ENCODE results near the gene TBPL1. TPM values are rescaled to one million over a fixed set of nuclear protein-coding genes. Genes with fewer than 3 reads are reported as not detected.
A peak's percentile ranks its signal among the peaks of the same experiment; 100 is the strongest.

Gene TBPL1
- total and polyA plus RNA-seq, 9 of the 15 experiments (the other 6 are each of a cell fraction or from before 2014, with no cell fraction given): 78.1 to 152 (median 107) TPM

- in situ Hi-C loops (cut with MboI) (no loop called here), intact Hi-C loops (cut with micrococcal nuclease) (no loop called here)
- Histone ChIP-seq H3K4me2 (ENCODE audit: insufficient read depth, low read length) (no peak overlapping the region), H3K79me2 (ENCODE audit: control insufficient read depth, insufficient read depth, low read length) (peaks cover 98% of the 10 kb centered on the region), H2AFZ (ENCODE audit: low read depth, low read length) (no peak overlapping the region), H3K4me1 (replicated peaks in 1 of 2; ENCODE audit: control insufficient read depth in 2 of 2, insufficient read depth in 2 of 2, low read length in 2 of 2) (peaks cover 32 to 57% of the 10 kb centered on the region in 2 experiments), H3K36me3 (ENCODE audit: control insufficient read depth, insufficient read depth, low read length) (peaks cover 52% of the 10 kb centered on the region), H3K9ac (ENCODE audit: insufficient read depth in 1 of 2, low read depth in 2 of 2, low read length in 2 of 2) (no peak overlapping the region), H3K27me3 (ENCODE audit: control insufficient read depth in 2 of 2, insufficient read depth in 2 of 2, low read length in 2 of 2) (no peaks in the 10 kb centered on the region), H3K4me3 (no peak overlapping the region), H4K20me1 (replicated peaks; ENCODE audit: control insufficient read depth, insufficient read depth, low read length) (no peaks in the 10 kb centered on the region; the same call in none of the 2 replicates), H3K9me1 (ENCODE audit: control insufficient read depth, insufficient read depth, low read length) (no peaks in the 10 kb centered on the region), H3K9me3 (replicated peaks; ENCODE audit: control insufficient read depth, insufficient read depth, low read depth, low read length) (no peaks in the 10 kb centered on the region), H3K27ac (ENCODE audit: extremely low read depth, low read depth, low read length) (no peak overlapping the region)
- no TSS peak for BruUV-seq (replicated peaks)
- WGBS (ENCODE audit: insufficient coverage, low coverage, missing lambda C conversion rate): 53% methylated on average over 1 of the region's 1 CpG
- ATAC-seq (0 out of 3 replicates have a peak, but pooled peaks have one; percentile 3), FAIRE-seq (no peak), DNase-seq (ENCODE audit: extremely low read depth in 1 of 4, low spot score in 3 of 4) (no peak)
- ChIA-PET POLR2A (interaction anchor here (0.6 to 1.8 kb wide), 3 partner anchors 9 to 25 kb away, joined by 4 read pairs; partner anchors contain the start of gene TBPL1), CTCF (ENCODE audit: low intra/inter-chr PET ratio) (no interaction called here)
- TF ChIP-seq ESRRB (CRISPR knock-in tag; IDR thresholded peaks at IDR 0.05; ENCODE audit: borderline replicate concordance) (no peak), MEIS2 (IDR thresholded peaks at IDR 0.05; ENCODE audit: partially characterized antibody) (peak; percentile 50), PBX2 (CRISPR knock-in tag; IDR thresholded peaks at IDR 0.05; ENCODE audit: low read depth) (no peak), PBX2 (tag; conservative IDR thresholded peaks at IDR 0.05; ENCODE audit: low read depth) (peak; percentile 64), CLOCK (CRISPR knock-in tag; IDR thresholded peaks at IDR 0.05; ENCODE audit: borderline replicate concordance) (no peak), SMARCE1 (IDR thresholded peaks at IDR 0.05) (0 out of 2 replicates have a peak, but pooled peaks have one; percentile 14), MTF1 (CRISPR knock-in tag; IDR thresholded peaks at IDR 0.05; ENCODE audit: borderline replicate concordance) (no peak), ZNF592 (IDR thresholded peaks at IDR 0.05) (peak; percentile 22; the same call in 1 of the 2 replicates), POLR2B (IDR thresholded peaks at IDR 0.05; ENCODE audit: low read depth, partially characterized antibody) (peak; percentile 41), NFIC (IDR thresholded peaks at IDR 0.05) (peak; percentile 39), LEF1 (IDR thresholded peaks at IDR 0.05) (peak; percentile 44; the same call in 1 of the 2 replicates), POLR2A (conservative IDR thresholded peaks at IDR 0.05) (0 out of 2 replicates have a peak, but pooled peaks have one; percentile 21)
- TF ChIP-seq, protein P1, sequence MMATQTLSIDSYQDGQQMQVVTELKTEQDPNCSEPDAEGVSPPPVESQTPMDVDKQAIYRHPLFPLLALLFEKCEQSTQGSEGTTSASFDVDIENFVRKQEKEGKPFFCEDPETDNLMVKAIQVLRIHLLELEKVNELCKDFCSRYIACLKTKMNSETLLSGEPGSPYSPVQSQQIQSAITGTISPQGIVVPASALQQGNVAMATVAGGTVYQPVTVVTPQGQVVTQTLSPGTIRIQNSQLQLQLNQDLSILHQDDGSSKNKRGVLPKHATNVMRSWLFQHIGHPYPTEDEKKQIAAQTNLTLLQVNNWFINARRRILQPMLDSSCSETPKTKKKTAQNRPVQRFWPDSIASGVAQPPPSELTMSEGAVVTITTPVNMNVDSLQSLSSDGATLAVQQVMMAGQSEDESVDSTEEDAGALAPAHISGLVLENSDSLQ (IDR thresholded peaks at IDR 0.05): peak; percentile 95
These were observed 11.0 kb downstream of the TBPL1 start for GRCh38 chr6:133964052-133964451.

All from K562 (cell line).